ENCODE measurements around the gene CCNI2. TPM values are rescaled to one million over a fixed set of nuclear protein-coding genes. Genes with fewer than 3 reads are reported as not detected.
"Not testable (repeated sequence)": the region's sequence is repeated elsewhere in the genome, so short reads cannot be mapped to it uniquely, and the experiment has no call there.

CCNI2 gene
- total RNA-seq, 1 donor from 2014 or later, result 62.0 TPM

DNA sequence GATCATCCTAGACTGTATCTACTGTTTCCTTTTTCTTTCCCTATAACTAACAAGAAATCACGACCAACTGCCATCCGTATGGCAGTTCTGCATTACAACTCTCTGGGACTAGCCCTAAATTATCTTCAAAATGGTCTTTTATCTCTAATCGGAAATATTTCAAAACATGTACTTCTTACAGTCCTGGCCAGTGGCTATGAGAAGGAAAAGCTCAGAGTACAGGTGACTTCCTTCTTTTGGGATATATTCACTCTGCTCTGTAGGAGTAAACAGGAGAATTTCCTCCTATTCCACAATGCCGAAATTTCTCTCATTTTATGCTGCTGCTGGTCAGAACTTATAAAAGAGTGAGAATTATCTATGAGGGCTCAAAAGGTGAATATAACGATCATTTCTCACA is 31.6 kb downstream of the CCNI2 start:
- intact Hi-C loops (cut with micrococcal nuclease), result loop anchor here (5.0 kb wide), 1 partner anchor 33 kb away; the partner anchor contains the start of gene SOWAHA

DNA sequence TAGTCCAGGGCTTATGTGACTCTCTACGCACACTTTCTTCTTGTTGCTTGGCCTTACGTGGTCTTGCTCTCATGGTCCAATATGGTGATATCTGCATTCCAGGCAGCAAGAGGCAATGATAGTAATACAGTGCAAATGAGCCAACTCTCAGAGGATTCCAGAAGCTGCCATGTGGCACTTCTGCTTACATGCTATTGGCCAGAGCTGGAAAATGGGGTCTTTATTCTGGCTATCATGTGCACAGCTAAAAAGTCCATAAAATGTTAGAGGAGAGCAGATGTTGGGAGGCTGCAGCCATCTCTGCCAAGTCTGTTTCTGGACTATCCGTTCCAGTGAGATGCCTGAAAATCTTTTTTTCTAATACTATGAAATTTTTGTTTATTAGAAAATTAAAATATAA is 32.7 kb downstream of the CCNI2 start:
- intact Hi-C loops (cut with micrococcal nuclease), result loop anchor here (5.0 kb wide), 1 partner anchor 32 kb away; the partner anchor contains the start of gene SOWAHA

DNA sequence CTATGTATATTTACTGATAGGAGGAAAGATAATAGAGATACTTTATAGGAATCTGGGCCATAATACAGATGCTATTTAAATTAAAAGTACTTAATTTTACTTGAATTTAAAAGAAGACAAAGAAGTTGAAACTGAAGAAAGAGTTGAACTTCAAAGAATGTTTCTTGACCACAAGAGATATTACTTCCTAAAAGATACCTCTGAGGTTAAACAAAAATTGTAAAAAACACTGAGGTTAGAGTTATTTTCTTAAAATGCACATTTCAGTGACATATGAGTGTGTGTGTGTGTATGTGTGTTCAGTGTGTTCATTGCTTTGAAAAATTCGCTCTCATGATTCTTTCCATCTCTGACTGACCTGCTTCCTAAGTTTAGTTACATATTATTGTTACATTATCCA is 33.4 kb downstream of the CCNI2 start:
- intact Hi-C loops (cut with micrococcal nuclease), result no loop called here

DNA sequence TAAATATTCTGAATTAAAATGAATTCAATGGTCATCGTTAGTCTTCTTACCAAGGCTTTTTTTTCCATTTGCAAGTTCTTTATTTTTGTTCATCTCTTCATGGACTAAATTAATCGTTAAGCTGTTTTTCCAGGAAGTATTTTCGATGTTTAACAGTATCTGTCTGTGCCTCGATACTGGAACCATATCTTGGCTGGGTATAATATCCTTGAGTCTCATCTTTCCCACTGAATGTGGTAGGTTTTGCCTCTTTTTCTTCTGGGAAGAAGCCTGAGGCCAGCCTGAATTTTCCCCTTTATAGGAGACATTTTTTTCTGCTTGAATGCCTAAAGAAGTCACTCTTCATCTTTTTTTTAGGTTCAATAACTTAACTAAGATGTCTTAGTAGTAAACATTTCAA is 33.8 kb downstream of the CCNI2 start:
- intact Hi-C loops (cut with micrococcal nuclease), result no loop called here

DNA sequence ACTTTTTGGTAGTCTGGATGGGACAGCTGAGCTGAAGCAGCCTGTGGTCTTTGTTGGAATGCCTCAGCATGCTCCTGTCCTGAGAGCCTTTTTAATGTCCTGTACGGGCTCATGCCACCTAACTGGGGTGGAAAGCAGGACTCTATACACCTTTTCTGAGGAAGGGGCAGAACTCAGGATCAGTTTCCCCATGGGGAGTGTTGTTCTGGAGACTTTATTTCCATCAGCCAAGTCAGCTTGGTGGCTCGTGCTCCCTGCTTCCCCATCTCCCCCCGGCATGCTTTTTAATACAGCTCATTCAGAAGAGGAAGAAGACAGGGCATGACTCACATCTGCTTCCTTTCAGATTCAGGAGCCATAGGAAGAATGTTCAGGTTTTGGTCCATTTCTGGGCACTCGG is 34.9 kb downstream of the CCNI2 start:
- intact Hi-C loops (cut with micrococcal nuclease), result no loop called here

DNA sequence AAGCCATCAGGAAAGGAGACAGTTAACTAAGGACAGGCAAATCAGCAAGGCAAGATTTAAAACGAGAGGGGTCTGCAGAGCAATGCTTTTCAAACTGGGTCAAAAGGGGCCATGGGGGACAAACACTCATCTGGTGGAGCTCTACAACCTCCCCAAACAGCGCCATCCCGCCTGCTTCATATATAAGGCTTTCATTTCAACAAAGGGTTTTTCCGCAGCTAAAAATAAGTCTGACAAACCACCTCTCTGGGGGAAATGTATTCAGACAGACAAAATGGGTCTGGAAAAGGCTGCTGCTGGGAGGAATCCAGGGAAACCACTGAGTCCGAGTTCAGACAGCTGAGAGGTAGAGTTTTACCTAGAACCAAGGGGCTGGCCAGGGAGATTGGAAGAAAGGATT is 38.1 kb downstream of the CCNI2 start:
- intact Hi-C loops (cut with micrococcal nuclease), result no loop called here

DNA sequence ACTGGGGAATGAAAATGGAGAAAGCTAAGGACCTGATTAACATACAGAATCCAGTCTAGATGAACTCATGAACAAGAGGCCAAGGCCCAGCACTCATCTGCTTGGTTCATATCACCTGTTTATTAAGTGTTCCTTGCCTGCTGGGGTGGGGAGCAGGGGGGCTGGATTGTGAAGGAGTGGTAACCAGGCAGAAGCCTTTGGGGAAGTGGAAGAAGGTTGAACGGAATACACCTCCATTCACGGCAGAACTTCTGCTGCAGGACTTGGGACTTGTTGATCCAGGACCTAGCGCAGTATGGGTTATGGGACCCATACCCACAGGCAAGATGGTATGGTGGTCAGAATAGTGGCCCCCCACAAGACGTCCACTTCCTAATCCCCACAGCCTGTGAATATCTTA is 38.6 kb downstream of the CCNI2 start:
- intact Hi-C loops (cut with micrococcal nuclease), result no loop called here

DNA sequence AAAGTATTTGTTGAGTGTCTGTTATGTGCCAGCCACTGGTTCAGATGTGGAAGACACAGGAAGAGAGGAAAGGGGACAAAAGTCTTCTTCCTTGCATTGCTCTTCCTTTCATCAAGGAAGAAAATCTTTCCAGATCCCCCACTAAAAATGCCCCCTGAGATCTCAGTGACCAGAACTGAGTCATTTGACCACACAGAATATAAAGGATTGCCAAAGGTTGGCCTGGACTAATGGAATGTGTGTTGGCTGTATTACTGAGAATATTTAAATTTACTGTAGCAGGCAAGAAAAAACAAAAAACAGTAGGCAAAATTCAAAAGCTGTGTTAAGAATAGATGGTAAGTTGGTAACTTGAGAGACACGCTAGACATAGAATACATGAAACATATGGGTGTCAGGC is 39.9 kb downstream of the CCNI2 start:
- intact Hi-C loops (cut with micrococcal nuclease), result no loop called here

DNA sequence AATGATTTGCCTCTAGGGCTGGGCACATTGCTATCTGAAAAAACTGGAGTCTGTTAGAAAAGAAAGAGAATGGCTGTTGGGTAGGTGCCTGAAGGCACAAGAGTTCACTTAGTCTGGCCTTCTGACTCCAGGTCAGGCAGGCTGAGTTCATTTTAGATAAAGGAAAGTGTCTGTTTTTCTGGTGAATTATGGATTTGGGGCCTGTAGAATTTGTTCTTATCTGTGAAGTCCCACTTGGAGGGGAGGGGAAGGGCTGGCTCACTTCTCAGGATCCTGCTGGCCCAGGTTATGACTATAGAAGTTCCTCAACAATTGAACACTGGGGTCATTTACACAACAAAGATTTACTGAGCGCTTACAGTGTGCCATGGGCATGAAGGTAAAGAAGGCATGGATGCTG is 41.3 kb downstream of the CCNI2 start:
- intact Hi-C loops (cut with micrococcal nuclease), result no loop called here

DNA sequence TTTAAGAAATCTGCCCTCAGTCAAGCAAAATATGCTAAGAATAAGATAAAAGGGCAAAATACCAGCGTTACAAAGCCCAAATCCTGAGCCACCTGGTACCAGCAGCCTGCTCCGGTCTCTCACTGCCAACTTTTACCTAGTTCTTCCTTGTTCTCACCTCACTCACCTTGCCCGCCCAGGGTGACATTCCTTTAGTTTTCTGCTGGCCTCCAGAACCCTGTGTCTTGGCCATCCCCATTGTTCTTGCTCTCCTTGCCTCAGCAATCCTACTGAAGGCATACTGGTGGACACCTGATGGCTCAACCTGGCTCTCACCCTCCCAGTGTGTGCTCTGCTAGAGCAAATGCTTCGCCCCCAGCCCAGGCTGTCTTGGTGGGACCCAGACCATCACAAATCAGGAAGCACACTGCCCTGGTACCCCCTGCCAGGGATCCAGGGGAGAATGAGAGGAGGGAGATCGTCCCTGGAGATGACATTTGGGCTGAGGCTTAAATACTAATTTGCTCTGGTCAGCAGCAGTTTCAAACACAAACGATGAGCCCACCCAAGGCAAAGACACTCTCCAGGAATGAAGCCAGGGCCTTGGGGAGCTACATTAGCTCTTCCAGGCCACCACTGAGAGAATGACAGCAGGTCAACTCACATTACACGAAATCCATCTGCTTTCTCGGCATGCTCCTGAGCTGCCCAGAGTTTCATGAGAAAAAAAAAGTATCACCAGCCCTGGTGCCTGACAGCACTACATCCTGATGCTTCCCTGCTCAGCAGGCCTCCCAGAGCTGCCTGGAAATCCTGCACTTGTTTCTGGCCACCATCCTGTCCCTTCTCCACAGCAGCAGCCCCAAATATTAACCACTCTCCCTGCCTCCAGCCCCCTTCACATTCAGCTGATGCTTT is 42.0 kb downstream of the CCNI2 start:
- intact Hi-C loops (cut with micrococcal nuclease), result no loop called here

DNA sequence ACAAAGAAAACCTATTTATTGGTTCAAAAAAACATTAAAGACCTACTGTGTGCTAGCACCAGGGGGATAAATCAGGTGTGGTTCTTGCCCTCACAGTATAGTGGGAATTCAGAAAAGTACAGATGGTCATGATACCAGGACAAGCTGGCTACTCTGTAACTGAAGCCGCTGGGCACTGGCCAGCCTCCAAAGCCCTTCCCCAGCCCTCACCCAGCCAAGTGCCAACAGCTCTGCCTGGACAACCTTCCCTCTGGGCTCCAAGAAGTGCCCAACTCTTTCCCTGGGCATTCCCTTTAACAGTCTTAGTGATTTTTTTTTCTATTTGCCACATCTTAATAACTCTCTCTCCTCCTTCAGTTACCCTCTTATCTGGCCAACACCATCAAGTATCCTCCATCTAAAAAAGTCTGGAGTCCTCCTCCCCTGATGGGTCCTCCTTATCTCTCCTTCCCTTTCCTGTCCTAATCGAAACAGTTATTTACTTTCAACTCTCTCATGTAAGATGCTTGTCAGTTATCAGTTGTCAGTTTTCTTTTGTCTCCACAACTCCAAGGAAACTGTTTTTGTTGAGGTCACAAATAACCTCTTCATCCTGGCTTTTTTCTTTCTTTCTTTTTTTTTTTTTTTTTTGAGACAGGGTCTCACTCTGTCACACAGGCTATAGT is 43.1 kb downstream of the CCNI2 start:
- intact Hi-C loops (cut with micrococcal nuclease), result no loop called here

DNA sequence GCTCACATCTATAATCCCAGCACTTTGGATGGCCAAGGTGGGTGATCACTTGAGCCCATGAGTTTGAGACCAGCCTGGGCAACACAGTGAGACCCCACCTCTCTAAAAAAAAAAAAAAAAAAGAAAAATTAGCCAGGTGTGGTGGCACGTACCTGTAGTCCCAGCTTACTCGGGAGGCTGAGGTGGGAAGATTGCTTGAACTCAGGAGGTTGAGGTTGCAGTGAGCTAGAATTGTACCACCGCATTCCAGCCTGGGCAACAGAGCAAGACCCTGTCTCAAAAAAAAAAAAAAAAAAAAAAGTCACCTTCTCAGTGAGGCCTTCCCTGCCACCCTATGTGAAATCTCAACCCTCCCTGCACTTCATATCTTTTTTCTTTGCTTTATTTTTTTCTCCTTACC is 43.8 kb downstream of the CCNI2 start:
- intact Hi-C loops (cut with micrococcal nuclease), result no loop called here

DNA sequence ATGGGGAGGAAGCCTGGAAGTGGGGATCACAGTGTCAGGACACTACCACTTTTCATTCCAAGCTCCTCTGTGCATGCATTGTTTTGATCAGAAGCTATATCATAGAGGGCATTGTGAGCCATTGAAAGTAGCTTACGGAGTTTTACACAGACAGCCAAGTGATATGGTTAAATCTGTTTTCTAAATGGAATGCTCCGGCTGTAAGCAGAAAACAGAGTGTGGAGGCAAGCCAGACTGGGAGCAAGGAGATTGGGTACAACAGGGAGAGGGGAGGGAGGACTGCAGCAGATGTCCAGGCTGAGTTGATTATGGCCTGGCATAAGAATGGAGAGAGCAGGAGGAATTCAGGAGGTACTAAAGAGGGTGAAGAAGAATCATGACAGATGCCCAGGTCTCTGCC is 50.4 kb downstream of the CCNI2 start:
- intact Hi-C loops (cut with micrococcal nuclease), result no loop called here

DNA sequence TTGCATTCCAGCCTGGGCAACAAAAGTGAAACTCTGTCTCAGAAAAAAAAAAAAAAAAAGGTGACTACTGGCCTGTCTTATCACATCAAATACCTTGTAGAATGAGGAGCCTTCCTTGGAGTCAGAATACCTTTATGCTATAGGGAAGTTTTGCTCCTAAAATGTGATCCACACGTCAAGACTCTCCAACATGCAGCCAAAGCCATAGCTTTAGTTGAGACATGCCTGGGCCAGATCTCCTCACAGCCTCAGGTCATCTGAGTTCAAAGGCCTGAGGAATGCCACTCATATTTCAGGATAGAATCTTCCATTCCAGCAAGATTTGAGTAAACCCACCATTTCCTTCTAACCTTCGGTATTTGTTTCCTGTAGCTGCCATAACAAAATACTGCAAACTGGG is 52.2 kb downstream of the CCNI2 start:
- intact Hi-C loops (cut with micrococcal nuclease), result no loop called here

DNA sequence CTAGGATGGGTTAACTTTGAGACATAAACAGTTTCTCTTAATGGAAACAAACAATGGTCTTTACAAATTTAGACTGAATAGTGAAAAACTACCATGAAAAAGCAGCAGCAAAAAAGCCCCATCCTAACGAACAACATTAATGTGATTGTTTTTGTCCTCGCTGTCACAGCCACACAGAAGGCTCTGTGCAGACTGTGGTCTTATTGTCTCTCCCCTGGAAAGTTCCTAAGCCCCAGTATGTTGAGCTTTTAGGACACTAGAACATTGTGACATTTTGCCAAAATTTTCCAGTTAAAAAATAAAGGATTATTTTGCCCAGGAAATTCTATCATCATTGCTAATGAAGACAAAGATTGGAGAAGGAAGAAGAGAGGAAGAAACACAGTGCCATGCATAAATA is 53.3 kb downstream of the CCNI2 start:
- intact Hi-C loops (cut with micrococcal nuclease), result no loop called here

DNA sequence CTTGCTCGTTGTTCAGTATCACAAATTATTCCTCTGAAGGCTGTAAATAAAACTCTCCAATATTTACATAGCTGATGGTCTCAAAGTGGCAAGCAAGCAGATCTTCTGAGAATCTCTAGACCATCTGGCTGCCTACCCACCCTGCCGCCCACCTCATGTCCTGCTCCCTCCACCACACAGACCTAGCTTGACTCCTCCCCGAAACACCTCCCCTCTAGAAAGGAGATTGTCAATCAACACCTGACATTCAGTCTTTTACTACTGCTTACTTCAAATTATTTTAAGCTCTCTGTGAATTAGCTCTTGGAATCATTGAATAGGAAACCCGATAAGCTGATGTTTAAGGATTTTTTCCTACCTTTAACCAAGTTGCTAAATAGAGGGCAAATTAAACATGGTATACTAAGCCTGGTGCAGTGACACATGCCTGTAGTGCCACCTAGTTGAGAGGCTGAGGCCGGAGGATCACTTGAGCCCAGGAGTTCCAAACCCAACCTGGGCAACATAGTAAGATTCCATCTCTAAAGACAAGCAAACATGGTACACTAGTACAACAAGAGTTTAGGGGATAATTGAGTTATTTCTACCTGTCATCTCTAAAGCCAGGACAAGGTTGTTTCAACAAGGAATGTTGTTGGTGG is 54.9 kb downstream of the CCNI2 start:
- intact Hi-C loops (cut with micrococcal nuclease), result no loop called here

DNA sequence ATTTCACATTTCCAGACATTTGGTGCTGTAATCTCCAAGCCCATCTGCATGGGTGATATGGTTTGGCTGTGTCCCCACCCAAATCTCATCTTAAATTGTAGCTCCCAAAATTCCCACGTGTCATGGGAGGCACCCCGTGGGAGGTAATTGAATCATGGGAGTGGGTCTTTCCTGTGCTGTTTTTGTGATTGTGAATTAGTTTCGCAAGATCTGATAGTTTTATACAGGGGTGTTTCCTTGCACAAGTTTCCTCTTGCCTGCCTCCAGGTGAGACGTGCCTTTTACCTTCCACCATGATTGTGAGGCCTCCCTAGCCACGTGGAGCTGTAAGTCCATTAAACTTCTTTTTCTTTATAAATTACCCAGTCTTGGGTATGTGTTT is 55.5 kb downstream of the CCNI2 start:
- intact Hi-C loops (cut with micrococcal nuclease), result not testable (repeated sequence)

Other genes with a start within 250 kb of the CCNI2 start
- 0.34 and 0.39 TPM in 2 replicates for gene IL5, start 203.9 kb upstream of the CCNI2 start, total RNA-seq
- gene RAD50, start 190.4 kb upstream of the CCNI2 start, total RNA-seq, result 26.8 and 28.4 TPM in 2 replicates
- gene IL13, start 89.3 kb upstream of the CCNI2 start, total RNA-seq, result 130 and 131 TPM in 2 replicates
- gene IL4, start 73.4 kb upstream of the CCNI2 start, total RNA-seq, result 12.7 and 12.8 TPM in 2 replicates
- 41.2 and 42.9 TPM in 2 replicates for gene KIF3A, start 9.9 kb upstream of the CCNI2 start, total RNA-seq
- 52.4 and 54.0 TPM in 2 replicates for gene SEPTIN8, start 29.8 kb downstream of the CCNI2 start, total RNA-seq
- gene SOWAHA, start 65.9 kb downstream of the CCNI2 start, total RNA-seq, result 0.51 TPM in 2 replicates
- gene SHROOM1, start 83.2 kb downstream of the CCNI2 start, total RNA-seq, result 3.9 and 4.2 TPM in 2 replicates
- 0.22 and 0.37 TPM in 2 replicates for gene GDF9, start 119.0 kb downstream of the CCNI2 start, total RNA-seq
- gene UQCRQ, start 119.2 kb downstream of the CCNI2 start, total RNA-seq, result 324 and 333 TPM in 2 replicates
- gene LEAP2, start 126.2 kb downstream of the CCNI2 start, total RNA-seq, result 2.7 and 3.8 TPM in 2 replicates
- 45.5 and 46.9 TPM in 2 replicates for gene AFF4, start 216.2 kb downstream of the CCNI2 start, total RNA-seq